Left kidney (tissue), 8 donors: ENCODE results near the gene NBPF26. TPM values are rescaled to one million over a fixed set of nuclear protein-coding genes. Genes with fewer than 3 reads are reported as not detected.
"Not testable (repeated sequence)": the region's sequence is repeated elsewhere in the genome, so short reads cannot be mapped to it uniquely, and the experiment has no call there.

ENCODE experiments used
- DNase-seq: peaks from one replicate; pipeline ENCODE4 v3.0.0-alpha.2; 2013
- long read RNA-seq, 8 donors: transcript quantifications; one replicate each; lab custom pipeline, GENCODE V29; 2026
- polyA plus RNA-seq: library from polyadenylated mRNA; unstranded; fragments of 120-200 nt; gene quantifications from one replicate; pipeline ENCODE4 v1.2.1, GENCODE V29; 2013; ENCODE audit not compliant: insufficient read length

The NBPF26 gene
- polyA plus RNA-seq: 17.0 TPM
- long read RNA-seq, donor 1: 0 reads
- long read RNA-seq, donor 2: 0 reads
- long read RNA-seq, donor 3: 0 reads
- long read RNA-seq, donor 4: 0 reads
- long read RNA-seq, donor 5: 0 reads
- long read RNA-seq, donor 6: 0 reads
- long read RNA-seq, donor 7: 0 reads
- long read RNA-seq, donor 8: 0 reads

DNA sequence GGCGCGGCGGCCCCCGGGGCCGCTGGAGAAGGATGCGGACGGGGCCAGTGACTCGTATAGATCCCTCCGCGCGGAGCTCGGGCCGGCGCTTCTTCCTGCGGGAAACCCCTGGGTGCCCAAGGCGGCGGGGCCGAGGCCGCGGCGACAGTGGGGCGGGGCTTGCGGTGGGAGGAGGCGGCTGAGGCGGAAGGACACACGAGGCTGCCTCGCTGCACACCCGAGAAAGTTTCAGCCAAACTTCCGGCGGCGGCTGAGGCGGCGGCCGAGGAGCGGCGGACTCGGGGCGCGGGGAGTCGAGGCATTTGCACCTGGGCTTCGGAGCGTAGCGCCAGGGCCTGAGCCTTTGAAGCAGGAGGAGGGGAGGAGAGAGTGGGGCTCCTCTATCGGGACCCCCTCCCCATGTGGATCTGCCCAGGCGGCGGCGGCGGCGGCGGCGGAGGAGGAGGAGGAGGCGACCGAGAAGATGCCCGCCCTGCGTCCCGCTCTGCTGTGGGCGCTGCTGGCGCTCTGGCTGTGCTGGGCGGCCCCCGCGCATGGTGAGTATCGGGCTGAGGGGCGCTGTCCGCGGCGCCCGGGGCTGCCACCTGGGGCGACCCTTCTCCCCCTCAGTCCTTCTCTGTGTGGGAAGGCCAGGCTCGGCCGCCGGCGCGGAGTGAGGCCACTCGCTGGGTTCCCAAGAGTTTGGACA lies at the start of gene NBPF26:
Gene NBPF26, plus strand, starts transcription at position 231 of the 688 bp plus-strand sequence.
- not testable (repeated sequence) for DNase-seq

DNA sequence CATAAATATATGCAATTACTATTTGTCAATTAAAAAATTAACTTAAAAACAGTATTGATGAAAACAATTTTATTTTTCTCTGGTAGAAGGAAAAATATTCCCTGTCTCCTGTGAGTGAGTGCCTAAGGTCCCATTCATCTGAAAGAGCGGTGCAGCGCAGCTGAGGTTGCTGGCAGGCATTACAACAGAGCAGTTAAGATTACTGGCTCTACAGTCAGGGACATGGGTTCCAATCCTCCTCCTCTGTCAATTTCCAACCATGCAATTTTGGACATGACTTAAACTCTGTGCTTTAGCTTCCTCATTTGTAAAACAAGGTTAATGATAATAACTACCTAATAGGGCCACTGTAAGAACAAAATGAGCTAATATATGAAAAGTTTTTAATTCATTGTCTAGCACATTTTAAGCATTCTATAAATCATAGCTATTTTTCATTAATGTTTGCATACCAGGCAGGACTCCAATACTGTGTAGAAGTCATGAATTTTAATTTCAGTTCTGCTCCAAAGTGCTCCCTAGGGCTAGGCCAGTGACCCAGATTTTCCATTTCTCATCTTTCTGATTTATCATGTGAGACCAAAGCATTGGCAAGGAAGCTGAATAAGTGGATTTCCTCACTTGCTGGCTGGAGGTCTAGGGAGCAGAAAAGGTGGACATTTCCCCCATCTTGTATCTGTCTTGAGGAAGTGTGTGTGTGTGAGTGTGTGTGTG lies 43.5 kb upstream of the NBPF26 start:
- DNase-seq: not testable (repeated sequence)

DNA sequence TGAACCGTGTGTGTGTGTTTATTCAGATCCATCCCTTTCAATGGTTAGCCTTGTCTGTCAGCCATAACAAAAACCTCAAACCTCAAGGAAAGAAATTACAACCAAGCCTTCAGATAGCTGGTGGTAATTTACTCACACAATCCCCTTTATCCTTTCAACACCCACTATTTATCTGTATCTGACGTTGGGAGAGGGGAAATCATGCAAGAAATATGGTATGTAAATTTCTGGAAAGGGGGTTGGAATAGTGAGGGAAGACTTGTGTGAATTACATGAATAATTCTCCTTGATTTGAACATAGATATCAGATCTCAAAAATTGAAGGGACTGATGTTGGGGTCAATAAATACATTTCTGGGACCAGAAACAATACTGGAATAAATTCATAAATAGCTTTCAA lies 42.8 kb upstream of the NBPF26 start:
- not testable (repeated sequence) for DNase-seq

DNA sequence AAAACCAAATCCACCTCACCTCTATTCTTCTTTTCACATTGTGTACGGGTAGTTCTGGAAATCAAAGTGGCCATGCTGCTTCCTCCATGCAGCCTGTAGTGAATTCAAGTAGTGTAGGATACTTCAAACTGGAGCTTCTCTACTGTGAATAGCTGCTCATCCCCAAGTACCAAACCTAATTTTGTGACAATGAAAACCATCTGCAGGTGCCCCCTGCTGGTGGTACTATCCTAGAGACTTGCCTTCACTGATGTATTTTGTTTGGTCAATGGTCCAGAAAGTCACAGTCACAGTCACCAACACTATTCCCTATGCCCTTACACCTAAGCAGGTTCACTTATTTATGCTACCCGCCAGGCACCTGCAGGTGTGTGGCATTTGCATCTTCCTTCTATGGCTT lies 39.3 kb upstream of the NBPF26 start:
- DNase-seq: not testable (repeated sequence)

DNA sequence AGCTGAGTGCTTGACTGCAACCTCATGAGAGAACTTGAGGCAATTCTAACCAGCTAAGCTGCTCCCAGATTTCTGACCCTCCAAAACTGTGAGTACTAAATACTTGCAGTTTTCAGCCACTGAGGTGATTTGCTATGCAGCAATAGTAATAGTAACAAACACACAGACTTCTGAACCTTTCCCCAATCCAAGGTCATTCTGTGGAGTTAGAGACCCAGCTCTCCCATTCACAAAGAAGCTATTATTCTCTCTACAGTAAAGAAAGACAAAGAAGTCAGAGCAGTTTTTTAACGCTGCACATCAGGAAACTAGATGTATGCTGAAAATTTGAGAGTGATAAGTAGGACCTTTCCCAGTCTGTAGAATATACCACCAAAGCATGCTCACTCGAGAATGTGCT lies 38.1 kb upstream of the NBPF26 start:
- DNase-seq: not testable (repeated sequence)

DNA sequence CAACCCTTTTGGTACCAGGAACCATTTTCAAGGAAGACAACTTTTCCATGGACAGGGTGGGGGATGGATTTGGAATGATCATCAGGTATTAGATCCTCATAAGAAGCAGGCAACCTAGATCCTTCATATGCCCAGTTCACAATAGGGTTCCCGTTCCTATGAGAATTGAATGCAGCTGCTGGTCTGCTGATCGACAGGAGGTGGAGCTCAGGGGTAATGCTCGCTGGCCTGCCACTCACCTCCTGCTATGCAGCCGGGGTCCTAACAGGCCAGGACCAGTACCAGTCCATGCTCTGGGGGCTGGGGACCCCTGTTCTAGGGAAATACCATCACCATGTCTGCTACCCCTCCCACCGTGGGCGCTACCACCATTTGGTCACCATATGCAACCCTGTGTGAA lies 36.5 kb upstream of the NBPF26 start:
- DNase-seq: not testable (repeated sequence)

DNA sequence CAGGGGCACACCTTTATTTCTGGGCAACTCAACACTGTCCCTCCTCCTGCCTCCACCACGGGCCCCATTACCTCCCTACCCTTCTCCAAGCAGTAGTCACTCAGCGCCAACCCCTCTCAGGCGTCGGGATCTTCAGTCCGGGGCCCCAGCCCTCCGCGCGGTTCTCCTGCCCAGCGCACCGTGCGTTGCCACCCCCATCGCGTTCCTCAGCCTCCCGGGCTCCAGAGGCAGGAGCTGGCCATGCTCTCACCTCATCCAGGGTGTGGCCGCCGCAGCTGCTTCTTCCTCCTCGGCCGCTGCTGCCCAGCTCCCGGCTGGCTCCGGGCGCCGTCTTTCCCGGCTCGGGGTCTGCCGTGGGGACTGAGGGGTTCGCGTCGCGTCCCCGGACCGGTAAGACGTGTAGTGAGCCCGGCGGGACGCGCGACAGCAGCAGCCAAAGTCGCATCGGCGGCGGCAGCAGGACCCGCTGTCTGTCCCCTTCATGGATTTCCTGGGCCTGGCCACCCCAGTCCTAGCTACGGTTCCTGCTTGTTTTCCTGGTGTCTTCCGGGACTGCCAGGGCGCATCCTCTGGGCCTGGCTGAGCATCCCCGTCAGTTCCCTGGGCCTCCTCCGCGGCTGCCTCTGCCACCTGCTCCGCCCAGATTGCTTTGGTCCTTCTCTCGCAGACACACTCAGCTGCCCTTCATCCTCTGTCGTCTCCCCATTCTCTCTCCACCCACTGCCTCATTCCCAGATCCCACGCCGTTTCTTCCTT lies 22.8 kb upstream of the NBPF26 start:
- DNase-seq: not testable (repeated sequence)

DNA sequence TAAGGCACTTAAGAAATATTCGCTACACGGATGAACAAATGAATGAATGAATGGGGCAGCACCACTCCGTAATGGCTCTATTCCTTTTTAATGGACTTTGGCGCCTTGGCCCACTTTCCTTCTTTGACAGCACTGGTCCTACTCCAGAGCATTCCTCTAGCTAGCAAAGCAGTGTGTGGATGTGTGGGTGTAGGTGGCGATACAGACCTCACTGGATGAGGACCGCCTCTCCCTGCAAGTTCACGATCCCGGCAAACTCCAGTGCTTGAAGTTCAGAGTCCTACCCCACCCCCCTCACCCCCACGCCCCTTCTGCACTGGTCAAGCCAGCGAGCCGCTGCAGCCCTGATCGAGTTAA lies 409 bp upstream of the NBPF26 start:
- not testable (repeated sequence) for DNase-seq

DNA sequence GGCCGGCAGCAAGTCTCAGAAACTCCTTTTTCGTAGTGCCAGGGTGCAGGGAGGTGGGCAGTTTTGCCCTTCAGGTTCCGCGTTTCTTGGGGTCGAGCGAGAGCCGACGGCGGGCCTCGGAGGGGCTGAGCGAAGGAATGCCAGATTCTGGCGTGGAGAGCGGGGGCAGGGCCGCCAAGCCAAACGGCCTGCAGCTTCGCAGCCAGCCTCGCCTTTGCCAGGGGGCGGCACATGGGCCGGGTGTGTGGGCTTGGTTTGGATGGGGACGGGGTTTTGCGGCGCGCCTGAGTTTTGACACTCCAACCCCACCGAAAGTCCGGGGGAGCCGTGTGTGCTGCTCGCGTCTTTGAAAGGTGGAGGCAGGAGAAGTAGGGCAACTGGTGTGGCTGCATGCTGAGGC lies 762 bp downstream of the NBPF26 start:
- not testable (repeated sequence) for DNase-seq

DNA sequence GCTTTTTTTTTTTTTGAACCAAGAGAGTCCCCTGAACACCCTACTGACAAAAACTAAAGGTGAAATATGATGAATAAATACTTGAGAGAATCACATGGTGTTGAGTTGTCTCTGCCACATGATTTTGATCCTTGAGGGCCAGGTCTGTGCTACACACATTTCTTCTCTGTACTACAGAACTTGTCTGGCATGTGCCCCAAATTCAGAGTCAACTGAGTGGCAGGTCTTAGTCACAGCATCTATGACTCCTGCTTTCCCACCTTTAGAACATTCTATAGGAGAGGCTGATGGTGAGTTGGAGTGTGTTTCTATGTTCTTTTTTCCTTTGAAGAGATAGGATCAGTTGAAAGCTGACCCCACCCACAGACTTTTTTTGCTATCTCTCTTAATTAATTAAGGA lies 5.1 kb downstream of the NBPF26 start:
- DNase-seq: not testable (repeated sequence)

DNA sequence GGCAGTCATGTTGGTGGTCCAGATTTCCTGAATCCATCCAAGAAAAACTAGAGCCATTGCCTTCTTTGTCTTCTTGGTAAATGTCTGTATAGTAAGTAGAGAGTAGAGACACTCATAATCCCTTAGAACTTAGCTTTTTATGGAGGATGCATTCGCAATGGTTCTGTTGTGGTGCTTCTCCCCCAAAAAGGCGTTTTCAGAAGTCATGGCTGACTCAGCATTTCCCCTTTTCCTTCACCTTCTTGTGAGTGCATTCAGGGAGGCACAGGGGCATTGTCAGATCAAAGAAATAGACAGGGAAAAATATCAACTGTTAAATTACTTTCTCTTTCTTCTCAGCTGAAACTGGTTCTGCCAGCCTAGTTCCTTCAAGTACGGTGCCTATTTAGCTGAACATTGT lies 45.3 kb downstream of the NBPF26 start:
- not testable (repeated sequence) for DNase-seq

DNA sequence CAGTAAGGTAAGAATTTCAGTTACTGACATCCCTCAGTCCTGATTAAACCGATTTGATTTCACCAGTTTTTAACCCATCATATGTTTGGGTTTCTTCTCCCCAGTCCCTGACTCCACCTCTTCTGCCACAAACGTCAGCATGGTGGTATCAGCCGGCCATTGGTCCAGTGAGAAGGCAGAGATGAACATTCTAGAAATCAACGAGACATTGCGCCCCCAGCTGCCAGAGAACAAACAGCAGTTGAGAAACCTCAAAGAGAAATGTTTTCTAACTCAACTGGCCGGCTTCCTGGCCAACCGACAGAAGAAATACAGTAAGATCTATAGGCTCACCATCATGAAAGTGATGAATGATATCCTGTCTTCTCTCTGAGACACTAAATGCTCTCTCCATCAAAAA lies 81.7 kb downstream of the NBPF26 start:
- DNase-seq: not testable (repeated sequence)

DNA sequence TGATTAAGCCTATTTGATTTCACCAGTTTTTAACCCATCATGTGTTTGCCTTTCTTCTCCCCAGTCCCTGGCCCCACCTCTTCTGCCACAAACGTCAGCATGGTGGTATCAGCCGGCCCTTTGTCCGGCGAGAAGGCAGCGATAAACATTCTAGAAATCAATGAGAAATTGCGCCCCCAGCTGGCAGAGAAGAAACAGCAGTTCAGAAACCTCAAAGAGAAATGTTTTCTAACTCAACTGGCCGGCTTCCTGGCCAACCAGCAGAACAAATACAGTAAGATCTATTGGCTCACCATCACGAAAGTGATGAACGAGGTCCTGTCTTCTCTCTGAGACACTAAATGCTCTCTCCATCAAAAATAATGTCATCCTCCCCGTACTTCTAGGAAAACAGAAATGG lies 88.1 kb downstream of the NBPF26 start:
- DNase-seq: not testable (repeated sequence)

DNA sequence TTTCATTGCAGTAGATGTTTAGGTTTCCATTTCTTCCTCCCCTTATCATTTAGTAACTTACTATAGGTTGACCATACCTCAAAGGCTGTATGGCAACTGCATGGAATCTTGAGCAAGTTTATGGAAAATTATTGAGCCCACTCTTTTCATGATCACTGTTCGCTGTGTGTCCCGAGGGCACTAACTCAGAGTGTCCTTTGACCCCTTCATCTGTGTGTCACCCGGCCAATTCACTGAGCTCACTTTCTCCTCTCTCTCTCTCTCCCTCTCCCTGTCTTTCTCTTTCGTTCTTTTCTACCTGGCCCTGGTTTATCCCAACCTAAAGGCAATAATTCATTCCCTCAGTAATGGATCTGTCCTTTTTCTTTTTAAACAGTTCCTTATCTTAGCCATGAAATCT lies 101.3 kb downstream of the NBPF26 start:
- not testable (repeated sequence) for DNase-seq

DNA sequence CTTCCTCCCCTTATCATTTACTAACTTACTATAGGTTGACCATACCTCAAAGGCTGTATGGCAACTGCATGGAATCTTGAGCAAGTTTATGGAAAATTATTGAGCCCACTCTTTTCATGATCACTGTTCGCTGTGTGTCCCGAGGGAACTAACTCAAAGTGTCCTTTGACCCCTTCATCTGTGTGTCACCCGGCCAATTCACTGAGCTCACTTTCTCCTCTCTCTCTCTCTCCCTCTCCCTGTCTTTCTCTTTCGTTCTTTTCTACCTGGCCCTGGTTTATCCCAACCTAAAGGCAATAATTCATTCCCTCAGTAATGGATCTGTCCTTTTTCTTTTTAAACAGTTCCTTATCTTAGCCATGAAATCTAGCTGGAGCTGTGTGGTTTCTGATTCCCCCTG lies 102.9 kb downstream of the NBPF26 start:
- not testable (repeated sequence) for DNase-seq

DNA sequence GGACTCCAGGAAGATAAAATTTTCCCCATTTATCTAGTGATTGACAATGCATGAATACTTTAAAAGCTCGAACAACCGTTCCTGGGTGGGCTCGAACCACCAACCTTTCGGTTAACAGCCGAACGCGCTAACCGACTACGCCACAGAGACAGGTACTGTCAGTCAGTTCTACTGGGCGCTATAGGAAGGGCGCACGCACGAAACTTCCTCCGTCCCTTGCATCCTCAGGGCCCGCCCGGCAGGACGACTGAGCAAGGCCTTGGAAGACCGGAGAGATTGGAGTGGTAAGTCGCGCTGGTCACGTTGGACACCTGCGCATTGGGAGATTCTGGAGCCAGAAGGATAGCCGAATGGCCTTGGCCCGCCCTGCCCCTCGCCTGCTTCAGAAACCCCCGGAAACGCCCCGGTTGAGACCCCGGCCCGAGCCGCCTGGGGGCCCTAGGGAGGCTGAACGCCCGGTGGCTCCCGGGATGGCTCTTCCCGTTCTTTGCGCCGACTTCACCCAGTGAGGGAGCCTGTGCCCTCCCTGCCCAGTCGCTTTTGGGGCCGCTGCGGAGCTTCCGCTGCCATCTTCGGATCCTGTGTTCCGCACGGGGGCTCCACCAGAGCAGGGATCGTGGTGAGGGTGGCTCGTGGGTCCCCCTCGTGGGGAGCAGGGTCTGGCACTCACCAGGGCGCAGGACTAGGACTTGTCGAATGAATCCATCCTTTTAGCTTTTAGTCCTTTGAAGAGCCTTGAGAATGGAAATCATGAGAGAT lies 120.6 kb downstream of the NBPF26 start:
- DNase-seq: not testable (repeated sequence)

DNA sequence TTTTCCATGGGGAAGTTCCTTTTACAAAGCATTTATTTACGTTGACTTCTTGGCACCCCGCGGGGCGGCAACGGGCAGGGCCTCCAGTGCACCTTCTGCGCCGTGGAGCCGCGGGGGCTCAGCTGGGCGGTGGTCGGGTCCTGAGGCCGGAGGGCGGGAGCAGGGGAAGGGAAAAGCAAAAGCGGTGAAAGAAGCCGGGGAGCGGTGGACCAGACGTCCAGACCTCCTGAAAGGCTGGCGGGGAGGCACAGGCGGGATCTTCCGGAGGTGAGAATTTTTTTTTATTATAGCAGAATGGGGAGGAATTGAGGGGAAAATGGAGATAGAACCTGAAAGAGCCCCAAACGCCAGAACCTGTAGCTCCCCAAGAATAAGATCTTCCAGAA lies 121.2 kb downstream of the NBPF26 start:
- not testable (repeated sequence) for DNase-seq

DNA sequence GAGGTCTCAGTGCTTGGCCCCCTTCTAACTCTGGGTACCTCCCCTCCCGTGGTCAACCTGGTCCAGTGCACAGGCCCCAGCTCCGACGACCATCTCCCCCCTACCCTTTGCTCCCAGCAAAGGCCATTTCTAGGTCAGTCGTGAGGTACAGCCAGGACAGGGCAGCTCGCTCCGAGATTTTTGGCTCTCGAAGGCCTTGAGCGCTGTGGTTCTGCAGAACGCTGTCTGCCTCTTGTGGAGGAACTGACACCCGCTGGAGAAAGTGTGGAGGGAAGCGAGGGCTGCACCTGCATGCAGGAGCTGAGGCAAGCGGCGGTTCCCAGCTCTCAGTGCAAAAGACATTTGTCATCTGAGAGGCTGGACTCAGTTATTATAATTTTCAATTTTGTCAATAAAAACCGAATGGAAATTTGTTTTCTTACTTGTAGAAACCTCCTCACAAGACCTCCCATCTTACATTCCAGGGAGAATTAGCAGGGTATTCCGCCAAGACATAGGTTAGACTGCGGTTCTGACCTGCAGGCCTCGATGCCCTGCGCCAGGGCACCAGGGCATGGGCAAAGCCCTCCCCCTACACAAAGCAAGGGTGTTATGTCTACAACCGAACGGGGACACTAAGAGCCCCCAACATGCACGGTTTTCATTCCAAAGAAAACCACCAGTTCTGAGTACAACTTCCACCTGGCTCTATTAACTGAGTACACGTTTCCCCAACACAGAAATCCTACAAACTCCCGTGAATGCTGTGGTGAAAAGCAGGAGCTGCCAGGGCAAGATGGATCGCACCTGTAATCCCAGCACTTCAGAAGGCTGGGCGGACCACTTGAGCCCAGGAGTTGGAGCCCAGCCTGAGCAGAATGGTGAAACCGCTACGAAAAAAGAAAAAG lies 125.9 kb downstream of the NBPF26 start:
- not testable (repeated sequence) for DNase-seq

DNA sequence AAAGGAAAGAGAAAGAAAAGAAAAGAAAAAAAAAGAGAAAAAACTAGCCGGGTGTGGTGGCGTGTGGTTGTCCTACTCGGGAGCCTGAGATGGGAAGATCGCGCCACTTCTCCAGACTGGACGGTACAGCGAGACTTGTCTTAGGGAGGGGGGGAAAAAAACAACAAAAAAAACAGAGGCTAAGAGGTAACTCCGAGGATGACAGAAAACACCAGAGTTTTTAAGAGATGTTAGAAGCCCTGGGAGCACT lies 126.5 kb downstream of the NBPF26 start:
- not testable (repeated sequence) for DNase-seq

DNA sequence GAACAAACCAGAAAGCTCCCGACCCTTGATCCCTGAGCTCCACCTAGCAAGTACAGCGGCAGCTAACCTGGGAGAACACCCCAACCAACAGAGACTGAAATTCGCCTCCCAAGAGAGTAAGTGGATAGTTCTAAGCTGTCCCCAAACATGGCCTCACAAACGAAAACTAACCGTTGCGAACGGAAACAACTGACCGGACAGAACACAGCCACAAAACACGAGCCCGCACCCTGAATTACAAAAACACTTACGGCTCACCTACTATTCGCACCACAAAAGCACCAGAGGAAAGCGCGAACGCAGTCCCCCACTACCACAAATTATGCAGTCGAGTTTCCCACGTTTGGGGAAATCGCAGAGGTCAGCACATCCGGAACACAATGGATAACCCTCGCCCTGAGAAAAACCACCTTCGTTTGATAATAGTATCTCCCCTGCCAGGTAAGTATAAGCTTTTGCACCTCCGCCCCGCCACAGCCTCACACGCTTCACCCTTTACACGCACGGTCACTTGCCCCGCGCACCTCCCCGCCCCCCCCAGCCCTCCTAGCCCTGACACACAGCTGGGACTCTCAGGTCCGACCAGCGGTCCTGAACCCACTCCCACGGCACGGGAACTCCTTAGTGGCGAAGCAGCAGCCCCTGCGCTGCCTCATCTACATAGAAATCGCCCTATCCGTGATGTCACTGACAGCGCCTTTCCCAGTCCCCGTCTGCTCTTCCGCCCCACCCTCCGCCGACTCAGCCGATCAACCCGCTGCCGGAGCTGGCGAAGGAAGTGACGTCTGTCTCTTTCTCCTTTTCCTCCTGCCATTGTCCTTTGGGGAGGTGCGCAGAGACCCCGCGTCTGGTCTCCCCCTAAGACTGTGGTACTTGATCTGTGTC lies 127.0 kb downstream of the NBPF26 start:
- not testable (repeated sequence) for DNase-seq
